Renal cortical epithelial cell (primary cell): ENCODE results near the gene C12orf54. TPM values are rescaled to one million over a fixed set of nuclear protein-coding genes. Genes with fewer than 3 reads are reported as not detected.
"Not testable (repeated sequence)": the region's sequence is repeated elsewhere in the genome, so short reads cannot be mapped to it uniquely, and the experiment has no call there.

Source experiments
- DNase-seq: peaks from one replicate; pipeline ENCODE4 v3.0.0-alpha.2; 2011; ENCODE audit warnings: low read depth
- total RNA-seq: library from RNA; depleted of rRNA; stranded (reverse); fragments of >200 nt; gene quantifications from 2 replicates; pipeline ENCODE4 v1.2.3, GENCODE V29; 2014

The C12orf54 gene
- total RNA-seq, 1 donor from 2014 or later, result not detected

- no peak for DNase-seq
These were observed 26.7 kb downstream of the C12orf54 start for GRCh38 chr12:48508987-48509386.

- no peak for DNase-seq
These were observed 27.8 kb downstream of the C12orf54 start for GRCh38 chr12:48510111-48510510.

- DNase-seq, result no peak
These were observed 30.6 kb downstream of the C12orf54 start for GRCh38 chr12:48512855-48513254.

- DNase-seq, result no peak
These were observed 32.4 kb downstream of the C12orf54 start for GRCh38 chr12:48514728-48515127.

- DNase-seq, result not testable (repeated sequence)
These were observed 38.1 kb downstream of the C12orf54 start for GRCh38 chr12:48520381-48520780.

GRCh38 chr12:48525332-48525731 lies 43.0 kb downstream of the C12orf54 start, which contains the start of gene OR8S1:
Gene OR8S1 (plus strand): TSS chr12:48525632. CDS start chr12:48525632, 0 bp downstream.
- DNase-seq, result no peak

GRCh38 chr12:48527891-48528670 lies 45.8 kb downstream of the C12orf54 start:
- no peak for DNase-seq

GRCh38 chr12:48532601-48533000 lies 50.3 kb downstream of the C12orf54 start:
- DNase-seq, result no peak

- no peak for DNase-seq
These were observed 54.3 kb downstream of the C12orf54 start for GRCh38 chr12:48536602-48537001.

GRCh38 chr12:48542300-48542928 lies 60.1 kb downstream of the C12orf54 start:
- DNase-seq, result peak; percentile 14

GRCh38 chr12:48545833-48546469 lies 63.7 kb downstream of the C12orf54 start:
- no peak for DNase-seq

Other genes with a start within 250 kb of the C12orf54 start
- gene ZNF641, start 131.6 kb upstream of the C12orf54 start, total RNA-seq, result 11.1 and 14.3 TPM in 2 replicates
- gene ANP32D, start 9.9 kb upstream of the C12orf54 start, total RNA-seq, result not detected in 2 replicates
- gene OR8S1, start 43.1 kb downstream of the C12orf54 start, total RNA-seq, result not detected in 2 replicates
- not detected in 2 replicates for gene LALBA, start 87.5 kb downstream of the C12orf54 start, total RNA-seq
- gene KANSL2, start 199.7 kb downstream of the C12orf54 start, total RNA-seq, result 61.7 and 69.8 TPM in 2 replicates
- 22.6 and 36.4 TPM in 2 replicates for gene CCNT1, start 234.2 kb downstream of the C12orf54 start, total RNA-seq